GM18498 (cell line): ENCODE results near the gene SLC35G6.
"Not testable (repeated sequence)": the region's sequence is repeated elsewhere in the genome, so short reads cannot be mapped to it uniquely, and the experiment has no call there.

ENCODE experiments used
- ATAC-seq: cut with Tn5 transposase; IDR thresholded peaks from one replicate; pipeline ENCODE4 v1.9.1; 2021; ENCODE audit warnings: mild to moderate bottlenecking, moderate library complexity; ENCODE audit not compliant: unreplicated experiment

SLC35G6 gene

GRCh38 chr17:7481275-7481674 lies at the start of gene SLC35G6:
SLC35G6 (plus strand) TSS chr17:7481446; CDS start chr17:7481517, 71 bp downstream.
- ATAC-seq: not testable (repeated sequence)

- ATAC-seq: no peak
Measured at GRCh38 chr17:7432296-7432695, 49.0 kb upstream of the SLC35G6 start.

GRCh38 chr17:7435676-7436555 lies 45.3 kb upstream of the SLC35G6 start:
- peak; percentile 15 for ATAC-seq

GRCh38 chr17:7436556-7437368 lies 44.5 kb upstream of the SLC35G6 start:
- no peak for ATAC-seq

GRCh38 chr17:7437369-7437863 lies 43.8 kb upstream of the SLC35G6 start:
- no peak for ATAC-seq

GRCh38 chr17:7437950-7438614 lies 43.2 kb upstream of the SLC35G6 start:
- ATAC-seq: no peak

- ATAC-seq: no peak
Measured at GRCh38 chr17:7438656-7439460, 42.4 kb upstream of the SLC35G6 start.

GRCh38 chr17:7439462-7440112 lies 41.7 kb upstream of the SLC35G6 start, which contains the start of gene FGF11:
FGF11 (plus strand) TSS chr17:7439512; CDS start chr17:7439621, 109 bp downstream.
- no peak for ATAC-seq

GRCh38 chr17:7440113-7440833 lies 41.0 kb upstream of the SLC35G6 start:
- no peak for ATAC-seq

- ATAC-seq: no peak
Measured at GRCh38 chr17:7440834-7441195, 40.4 kb upstream of the SLC35G6 start.

- no peak for ATAC-seq
Measured at GRCh38 chr17:7441266-7441665, 40.0 kb upstream of the SLC35G6 start.

GRCh38 chr17:7442142-7442541 lies 39.1 kb upstream of the SLC35G6 start:
- ATAC-seq: no peak

GRCh38 chr17:7443499-7444485 lies 37.5 kb upstream of the SLC35G6 start:
- ATAC-seq: no peak

- ATAC-seq: no peak
Measured at GRCh38 chr17:7444682-7445618, 36.3 kb upstream of the SLC35G6 start, which contains the start of gene CHRNB1. CHRNB1 (plus strand) TSS chr17:7445061; CDS start chr17:7445128, 67 bp downstream.

GRCh38 chr17:7445619-7445968 lies 35.7 kb upstream of the SLC35G6 start:
- ATAC-seq: no peak

- no peak for ATAC-seq
Measured at GRCh38 chr17:7448461-7448860, 32.8 kb upstream of the SLC35G6 start.
